Measurements from ENCODE around the gene C10orf143. TPM values are rescaled to one million over a fixed set of nuclear protein-coding genes. Genes with fewer than 3 reads are reported as not detected.

C10orf143 gene
- total RNA-seq, 3 donors from 2014 or later (not counting 1 experiment from before 2014, with no cell fraction given) = 7.1 to 10.9 (median 8.2) TPM

DNA sequence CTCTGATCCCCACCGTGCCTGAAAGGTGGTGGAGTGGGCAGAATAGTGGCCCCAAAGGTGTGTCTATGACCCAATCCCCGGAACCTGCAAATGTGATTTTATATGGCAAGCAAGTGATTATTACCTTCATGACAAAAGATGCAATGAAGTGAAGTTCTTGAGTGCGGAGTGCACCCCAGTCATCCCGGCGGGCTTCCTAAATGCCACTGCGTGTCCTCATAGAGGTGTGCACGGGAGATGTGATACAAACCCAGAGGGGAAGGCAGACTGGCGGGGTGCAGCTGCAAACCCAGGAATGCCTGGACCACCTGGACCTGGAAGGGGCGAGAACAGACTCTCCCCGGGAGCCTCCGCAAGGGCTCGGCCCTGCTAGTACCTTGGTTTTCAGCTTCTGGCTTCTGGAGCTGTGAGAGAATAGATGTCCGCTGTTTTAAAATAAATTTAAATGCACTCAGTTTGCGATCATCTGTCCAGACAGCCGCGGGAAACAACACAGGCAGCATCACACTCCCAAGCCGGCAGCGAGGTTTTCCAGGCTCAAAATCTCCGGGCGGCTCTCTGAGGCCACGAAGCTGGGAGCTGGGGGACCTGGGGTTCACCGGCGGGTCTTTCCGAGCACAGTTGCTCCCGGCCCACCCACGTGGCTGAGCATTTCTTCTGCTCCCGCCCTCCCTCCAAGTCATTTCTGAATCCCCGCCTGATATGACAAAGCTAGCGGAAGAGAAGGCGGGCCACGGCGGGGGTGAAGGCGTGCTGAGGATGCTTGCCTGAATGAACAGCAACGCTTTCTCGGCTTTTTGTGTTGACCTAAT lies 96.2 kb downstream of the C10orf143 start:
- ATAC-seq (no peak), DNase-seq (no peak)
- H3K27me3 Mint-ChIP-seq (ENCODE audit: low read depth in 2 of 2) = no peaks in the 10 kb centered on the region
- TF ChIP-seq, protein P1, sequence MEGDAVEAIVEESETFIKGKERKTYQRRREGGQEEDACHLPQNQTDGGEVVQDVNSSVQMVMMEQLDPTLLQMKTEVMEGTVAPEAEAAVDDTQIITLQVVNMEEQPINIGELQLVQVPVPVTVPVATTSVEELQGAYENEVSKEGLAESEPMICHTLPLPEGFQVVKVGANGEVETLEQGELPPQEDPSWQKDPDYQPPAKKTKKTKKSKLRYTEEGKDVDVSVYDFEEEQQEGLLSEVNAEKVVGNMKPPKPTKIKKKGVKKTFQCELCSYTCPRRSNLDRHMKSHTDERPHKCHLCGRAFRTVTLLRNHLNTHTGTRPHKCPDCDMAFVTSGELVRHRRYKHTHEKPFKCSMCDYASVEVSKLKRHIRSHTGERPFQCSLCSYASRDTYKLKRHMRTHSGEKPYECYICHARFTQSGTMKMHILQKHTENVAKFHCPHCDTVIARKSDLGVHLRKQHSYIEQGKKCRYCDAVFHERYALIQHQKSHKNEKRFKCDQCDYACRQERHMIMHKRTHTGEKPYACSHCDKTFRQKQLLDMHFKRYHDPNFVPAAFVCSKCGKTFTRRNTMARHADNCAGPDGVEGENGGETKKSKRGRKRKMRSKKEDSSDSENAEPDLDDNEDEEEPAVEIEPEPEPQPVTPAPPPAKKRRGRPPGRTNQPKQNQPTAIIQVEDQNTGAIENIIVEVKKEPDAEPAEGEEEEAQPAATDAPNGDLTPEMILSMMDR (IDR thresholded peaks at IDR 0.05) = no peak
- intact Hi-C loops (cut with micrococcal nuclease) = no loop called here
- Histone ChIP-seq H3K4me1 (ENCODE audit: control insufficient read depth, insufficient read depth, low read length) (no peaks in the 10 kb centered on the region), H3K4me3 (ENCODE audit: low read length) (no peak overlapping the region), H3K9me3 (ENCODE audit: control insufficient read depth, insufficient read depth, low read length) (no peaks in the 10 kb centered on the region), H3K27me3 (ENCODE audit: control insufficient read depth, insufficient read depth, low read length) (no peaks in the 10 kb centered on the region), H3K27ac (ENCODE audit: low read length) (no peak overlapping the region), H3K36me3 (ENCODE audit: control insufficient read depth, insufficient read depth, low read length) (no peaks in the 10 kb centered on the region)
- H3K9me3 Mint-ChIP-seq = no peaks in the 10 kb centered on the region
- H3K4me3 Mint-ChIP-seq = no peak overlapping the region
- H3K36me3 Mint-ChIP-seq = no peaks in the 10 kb centered on the region
- no peak overlapping the region for H3K27ac Mint-ChIP-seq
- 90% methylated on average over 35 of the region's 35 CpGs for WGBS (ENCODE audit: insufficient coverage)
- no peaks in the 10 kb centered on the region for H3K4me1 Mint-ChIP-seq

Other genes with a start within 250 kb of the C10orf143 start
- not detected for gene EBF3, start 146.6 kb downstream of the C10orf143 start, total RNA-seq
- gene GLRX3, start 25.6 kb upstream of the C10orf143 start, total RNA-seq = 10 to 100 TPM; 33.8 to 51.7 (median 39.1) TPM

Data from natural killer cell (primary cell).